ENCODE data around the gene MX1. TPM values are rescaled to one million over a fixed set of nuclear protein-coding genes. Genes with fewer than 3 reads are reported as not detected.
A peak's percentile ranks its signal among the peaks of the same experiment; 100 is the strongest.

The MX1 gene
- total RNA-seq, 2 donors from 2014 or later = 18.0 to 365 TPM

- H3K9me3 Mint-ChIP-seq = peaks cover 0 to 12% of the 10 kb centered on the region in 2 donors
- peak in 1 of 2 donors; percentile 56 for DNase-seq (ENCODE audit: low spot score in 2 of 2)
- peak overlapping the region; percentile 28 to 90 for H3K27ac Mint-ChIP-seq
- peak; percentile 61 to 64 for ATAC-seq
- H3K36me3 Mint-ChIP-seq = peaks cover 9 to 13% of the 10 kb centered on the region in 2 donors
Measured at GRCh38 chr21:41460578-41461527, 34.8 kb downstream of the MX1 start.

- Mint-ChIP-seq H3K36me3 (peaks cover 9% of the 10 kb centered on the region in 2 donors), H3K27ac (no peak overlapping the region), H3K9me3 (peaks cover 0 to 12% of the 10 kb centered on the region in 2 donors)
- DNase-seq (ENCODE audit: low spot score in 2 of 2) = no peak
- ATAC-seq = no peak
Measured at GRCh38 chr21:41465176-41465781, 39.2 kb downstream of the MX1 start.

GRCh38 chr21:41466024-41466820 is 40.2 kb downstream of the MX1 start:
- ATAC-seq (no peak), DNase-seq (ENCODE audit: low spot score in 2 of 2) (no peak)
- Mint-ChIP-seq H3K27ac (no peak overlapping the region), H3K36me3 (peaks cover 9% of the 10 kb centered on the region in 2 donors), H3K9me3 (peaks cover 0 to 12% of the 10 kb centered on the region in 2 donors)

- Mint-ChIP-seq H3K9me3 (no peaks in the 10 kb centered on the region), H3K36me3 (no peaks in the 10 kb centered on the region), H3K27ac (no peak overlapping the region)
- ATAC-seq = no peak
- no peak for DNase-seq (ENCODE audit: low spot score in 2 of 2)
Measured at GRCh38 chr21:41470054-41470453, 44.0 kb downstream of the MX1 start.

GRCh38 chr21:41472753-41473548 is 46.9 kb downstream of the MX1 start:
- Mint-ChIP-seq H3K9me3 (no peaks in the 10 kb centered on the region), H3K36me3 (no peaks in the 10 kb centered on the region), H3K27ac (no peak overlapping the region)
- no peak for DNase-seq (ENCODE audit: low spot score in 2 of 2)
- ATAC-seq = no peak

GRCh38 chr21:41475714-41476420 is 49.8 kb downstream of the MX1 start:
- no peak for ATAC-seq
- Mint-ChIP-seq H3K9me3 (no peaks in the 10 kb centered on the region), H3K27ac (no peak overlapping the region), H3K36me3 (no peaks in the 10 kb centered on the region)
- no peak for DNase-seq (ENCODE audit: low spot score in 2 of 2)

GRCh38 chr21:41477641-41478318 is 51.7 kb downstream of the MX1 start:
- Mint-ChIP-seq H3K36me3 (no peaks in the 10 kb centered on the region), H3K27ac (no peak overlapping the region), H3K9me3 (no peaks in the 10 kb centered on the region)
- ATAC-seq = no peak
- no peak for DNase-seq (ENCODE audit: low spot score in 2 of 2)

- no peak for DNase-seq (ENCODE audit: low spot score in 2 of 2)
- H3K36me3 Mint-ChIP-seq = no peaks in the 10 kb centered on the region
- no peak for ATAC-seq
Measured at GRCh38 chr21:41478319-41479177, 52.5 kb downstream of the MX1 start.

GRCh38 chr21:41479686-41480085 is 53.6 kb downstream of the MX1 start:
- DNase-seq (ENCODE audit: low spot score in 2 of 2) (no peak), ATAC-seq (no peak)
- H3K36me3 Mint-ChIP-seq = no peaks in the 10 kb centered on the region
- H3K27ac Mint-ChIP-seq = no peak overlapping the region
- no peaks in the 10 kb centered on the region for H3K9me3 Mint-ChIP-seq

More at GRCh38 chr21:41478319-41479177, 52.5 kb downstream of the MX1 start:
- Mint-ChIP-seq H3K27ac (peak overlapping the region in 1 of 2 donors; percentile 32), H3K9me3 (no peaks in the 10 kb centered on the region)

GRCh38 chr21:41480086-41480690 is 54.1 kb downstream of the MX1 start:
- no peaks in the 10 kb centered on the region for H3K36me3 Mint-ChIP-seq
- no peak for ATAC-seq
- H3K27ac Mint-ChIP-seq = no peak overlapping the region
- no peak for DNase-seq (ENCODE audit: low spot score in 2 of 2)
- no peaks in the 10 kb centered on the region for H3K9me3 Mint-ChIP-seq

- DNase-seq (ENCODE audit: low spot score in 2 of 2) (no peak), ATAC-seq (no peak)
- Mint-ChIP-seq H3K36me3 (no peaks in the 10 kb centered on the region), H3K27ac (no peak overlapping the region), H3K9me3 (no peaks in the 10 kb centered on the region)
Measured at GRCh38 chr21:41481191-41481590, 55.2 kb downstream of the MX1 start.

GRCh38 chr21:41482301-41482700 is 56.3 kb downstream of the MX1 start:
- Mint-ChIP-seq H3K9me3 (no peaks in the 10 kb centered on the region), H3K27ac (no peak overlapping the region), H3K36me3 (no peaks in the 10 kb centered on the region)
- ATAC-seq (no peak), DNase-seq (ENCODE audit: low spot score in 2 of 2) (no peak)

GRCh38 chr21:41482980-41483379 is 56.9 kb downstream of the MX1 start:
- H3K27ac Mint-ChIP-seq = no peak overlapping the region
- no peaks in the 10 kb centered on the region for H3K9me3 Mint-ChIP-seq
- no peaks in the 10 kb centered on the region for H3K36me3 Mint-ChIP-seq
- DNase-seq (ENCODE audit: low spot score in 2 of 2) = no peak
- no peak for ATAC-seq

GRCh38 chr21:41483415-41483814 is 57.4 kb downstream of the MX1 start:
- Mint-ChIP-seq H3K27ac (no peak overlapping the region), H3K9me3 (no peaks in the 10 kb centered on the region), H3K36me3 (no peaks in the 10 kb centered on the region)
- ATAC-seq (no peak), DNase-seq (ENCODE audit: low spot score in 2 of 2) (no peak)

Data from activated naive CD4-positive, alpha-beta T cell treated with anti-CD3 and anti-CD28 coated beads, Interleukin-2, amount 50 U/mL, for 72 hours (primary cell).